Hindlimb muscle (tissue), 1 donor: ENCODE results near the gene SIRT2. TPM values are rescaled to one million over a fixed set of nuclear protein-coding genes. Genes with fewer than 3 reads are reported as not detected.

Experiments used
- polyA plus RNA-seq: library from polyadenylated mRNA; unstranded; fragments of 120-200 nt; gene quantifications from one replicate; pipeline ENCODE4 v1.2.1, GENCODE V29; 2013; ENCODE audit not compliant: insufficient read length

The SIRT2 gene
- polyA plus RNA-seq, 1 donor = 98.5 TPM

Other genes starting within 250 kb of the SIRT2 start
- gene CAPN12, start 155.1 kb downstream of the SIRT2 start, polyA plus RNA-seq = 3.4 TPM
- not detected for gene LGALS7, start 126.1 kb downstream of the SIRT2 start, polyA plus RNA-seq
- gene LGALS7B, start 110.4 kb downstream of the SIRT2 start, polyA plus RNA-seq = 5.4 TPM
- gene LGALS4, start 86.7 kb downstream of the SIRT2 start, polyA plus RNA-seq = 1.5 TPM
- gene ECH1, start 67.8 kb downstream of the SIRT2 start, polyA plus RNA-seq = 154 TPM
- 273 TPM for gene HNRNPL, start 49.6 kb downstream of the SIRT2 start, polyA plus RNA-seq
- 9.1 TPM for gene RINL, start 21.3 kb downstream of the SIRT2 start, polyA plus RNA-seq
- gene NFKBIB, start 351 bp upstream of the SIRT2 start, polyA plus RNA-seq = 11.5 TPM
- 4.2 TPM for gene CCER2, start 12.6 kb upstream of the SIRT2 start, polyA plus RNA-seq
- 31.1 TPM for gene SARS2, start 31.1 kb upstream of the SIRT2 start, polyA plus RNA-seq
- gene MRPS12, start 31.3 kb upstream of the SIRT2 start, polyA plus RNA-seq = 20.2 TPM
- gene FBXO17, start 76.1 kb upstream of the SIRT2 start, polyA plus RNA-seq = 32.3 TPM
- 4.1 TPM for gene FBXO27, start 132.9 kb upstream of the SIRT2 start, polyA plus RNA-seq
- gene ACP7, start 184.8 kb upstream of the SIRT2 start, polyA plus RNA-seq = 0.14 TPM
- 23.0 TPM for gene PAK4, start 226.2 kb upstream of the SIRT2 start, polyA plus RNA-seq